Hepatocyte (in vitro differentiated cells): Measurements from ENCODE around the gene ABR. TPM values are rescaled to one million over a fixed set of nuclear protein-coding genes. Genes with fewer than 3 reads are reported as not detected.

Source experiments
- DNase-seq: peaks from one replicate; pipeline ENCODE4 v3.0.0-alpha.2; 2016; ENCODE audit warnings: low spot score
- H2AFZ ChIP-seq: fragments of 200-600 bp; sonication (generic); 2 replicates; pipeline ENCODE4 v1.6.0; 2016; ENCODE audit warnings: antibody characterized with exemption, mild to moderate bottlenecking
- H3K27ac ChIP-seq: fragments of 200-600 bp; sonication (generic); 2 replicates; pipeline ENCODE4 v1.5.1; 2016; ENCODE audit warnings: mild to moderate bottlenecking
- H3K27me3 ChIP-seq: fragments of 200-600 bp; sonication (generic); 2 replicates; pipeline ENCODE4 v1.6.1; 2016
- H3K36me3 ChIP-seq: fragments of 200-600 bp; sonication (generic); replicated peaks from 2 replicates; pipeline ENCODE4 v1.5.1; 2016; ENCODE audit warnings: low read depth; ENCODE audit not compliant: insufficient read depth
- H3K4me1 ChIP-seq: fragments of 200-600 bp; sonication (generic); 2 replicates; pipeline ENCODE4 v1.5.1; 2016; ENCODE audit warnings: mild to moderate bottlenecking, moderate library complexity; ENCODE audit not compliant: insufficient read depth
- H3K4me2 ChIP-seq: fragments of 200-600 bp; sonication (generic); 2 replicates; pipeline ENCODE4 v1.6.0; 2016
- H3K4me3 ChIP-seq: fragments of 200-600 bp; sonication (generic); 2 replicates; pipeline ENCODE4 v1.5.1; 2016; ENCODE audit warnings: mild to moderate bottlenecking
- H3K79me2 ChIP-seq: fragments of 200-600 bp; sonication (generic); 2 replicates; pipeline ENCODE4 v1.6.0; 2017; ENCODE audit warnings: mild to moderate bottlenecking
- H3K9me2 ChIP-seq: fragments of 200-600 bp; sonication (generic); replicated peaks from 2 replicates; pipeline ENCODE4 v1.6.0; 2017; ENCODE audit warnings: mild to moderate bottlenecking; ENCODE audit not compliant: insufficient read depth
- H3K9me3 ChIP-seq: fragments of 200-600 bp; sonication (generic); 2 replicates; pipeline ENCODE4 v1.5.1; 2016; ENCODE audit warnings: low read depth, mild to moderate bottlenecking
- H4K20me1 ChIP-seq: fragments of 200-600 bp; sonication (generic); 2 replicates; pipeline ENCODE4 v1.6.0; 2016; ENCODE audit warnings: mild to moderate bottlenecking; ENCODE audit not compliant: insufficient read depth, poor library complexity, severe bottlenecking
- EZH2 ChIP-seq: fragments of 200-600 bp; sonication (generic); IDR thresholded peaks from 2 replicates; pipeline ENCODE4 v1.6.1; 2016; ENCODE audit warnings: antibody characterized with exemption, mild to moderate bottlenecking, borderline replicate concordance
- EZH2phosphoT487 ChIP-seq: fragments of 200-600 bp; sonication (generic); IDR thresholded peaks from one replicate; pipeline ENCODE4 v1.6.1; 2018; ENCODE audit warnings: antibody characterized with exemption, mild to moderate bottlenecking, low read depth, moderate library complexity; ENCODE audit not compliant: unreplicated experiment, severe bottlenecking
- WGBS: methylation state at CpG from one replicate; pipeline ENCODE4 v1.1.6; 2016; ENCODE audit warnings: low lambda C conversion rate; ENCODE audit errors: missing lambda C conversion rate; 5-methylcytosine and 5-hydroxymethylcytosine counted together
- polyA plus RNA-seq: library from polyadenylated mRNA; unstranded; fragments of >200 nt; fragmentation: Nextera tagmentation; extraction: Ambion mirVana; gene quantifications from 2 replicates; pipeline ENCODE4 v1.2.1, GENCODE V29; 2016
- total RNA-seq: library from RNA; depleted of rRNA; stranded (reverse); fragments of >200 nt; gene quantifications from 2 replicates; pipeline ENCODE4 v1.2.3, GENCODE V29; 2014
- TF ChIP-seq, protein P1 (sequence below): fragments of 200-600 bp; sonication (generic); IDR thresholded peaks from 2 replicates; pipeline ENCODE4 v1.5.1; 2016; ENCODE audit warnings: antibody characterized with exemption, mild to moderate bottlenecking; ENCODE audit not compliant: poor library complexity

ABR gene
- total and polyA plus RNA-seq, 2 experiments from 2014 or later = 26.8 to 51.5 TPM

DNA sequence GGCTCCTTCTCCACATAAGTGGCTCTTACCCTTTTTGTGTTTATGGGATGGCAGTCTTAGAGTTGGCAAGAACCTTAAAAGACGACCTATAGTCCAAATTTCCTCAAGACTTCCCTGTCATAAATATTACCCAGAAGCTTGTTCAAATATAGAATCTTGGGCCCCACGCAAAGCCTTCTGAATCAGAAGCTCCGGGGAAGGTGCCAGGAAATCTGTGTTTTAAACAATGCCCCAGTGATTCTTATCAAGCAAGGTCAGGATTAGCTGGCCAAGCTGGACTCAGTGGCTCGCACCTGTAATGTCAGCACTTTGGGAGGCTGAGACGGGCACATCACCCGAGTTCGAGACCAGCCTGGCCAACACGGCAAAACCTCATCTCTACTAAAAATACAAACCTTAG lies 97.2 kb downstream of the ABR start:
- H3K4me3 ChIP-seq = no peak overlapping the region
- no peaks in the 10 kb centered on the region for H3K27me3 ChIP-seq
- no peaks in the 10 kb centered on the region for H3K79me2 ChIP-seq
- no peaks in the 10 kb centered on the region for H3K36me3 ChIP-seq
- no peaks in the 10 kb centered on the region for H3K9me2 ChIP-seq
- no peaks in the 10 kb centered on the region for H4K20me1 ChIP-seq
- no peak for DNase-seq
- no peak overlapping the region for H3K27ac ChIP-seq
- 80% methylated on average over 8 of the region's 8 CpGs for WGBS
- no peak overlapping the region for H3K4me2 ChIP-seq
- no peak overlapping the region for H2AFZ ChIP-seq
- TF ChIP-seq EZH2phosphoT487 = no peak
- TF ChIP-seq, protein P1, sequence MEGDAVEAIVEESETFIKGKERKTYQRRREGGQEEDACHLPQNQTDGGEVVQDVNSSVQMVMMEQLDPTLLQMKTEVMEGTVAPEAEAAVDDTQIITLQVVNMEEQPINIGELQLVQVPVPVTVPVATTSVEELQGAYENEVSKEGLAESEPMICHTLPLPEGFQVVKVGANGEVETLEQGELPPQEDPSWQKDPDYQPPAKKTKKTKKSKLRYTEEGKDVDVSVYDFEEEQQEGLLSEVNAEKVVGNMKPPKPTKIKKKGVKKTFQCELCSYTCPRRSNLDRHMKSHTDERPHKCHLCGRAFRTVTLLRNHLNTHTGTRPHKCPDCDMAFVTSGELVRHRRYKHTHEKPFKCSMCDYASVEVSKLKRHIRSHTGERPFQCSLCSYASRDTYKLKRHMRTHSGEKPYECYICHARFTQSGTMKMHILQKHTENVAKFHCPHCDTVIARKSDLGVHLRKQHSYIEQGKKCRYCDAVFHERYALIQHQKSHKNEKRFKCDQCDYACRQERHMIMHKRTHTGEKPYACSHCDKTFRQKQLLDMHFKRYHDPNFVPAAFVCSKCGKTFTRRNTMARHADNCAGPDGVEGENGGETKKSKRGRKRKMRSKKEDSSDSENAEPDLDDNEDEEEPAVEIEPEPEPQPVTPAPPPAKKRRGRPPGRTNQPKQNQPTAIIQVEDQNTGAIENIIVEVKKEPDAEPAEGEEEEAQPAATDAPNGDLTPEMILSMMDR = no peak
- no peak for TF ChIP-seq EZH2
- no peaks in the 10 kb centered on the region for H3K9me3 ChIP-seq
- peaks cover 10% of the 10 kb centered on the region for H3K4me1 ChIP-seq

DNA sequence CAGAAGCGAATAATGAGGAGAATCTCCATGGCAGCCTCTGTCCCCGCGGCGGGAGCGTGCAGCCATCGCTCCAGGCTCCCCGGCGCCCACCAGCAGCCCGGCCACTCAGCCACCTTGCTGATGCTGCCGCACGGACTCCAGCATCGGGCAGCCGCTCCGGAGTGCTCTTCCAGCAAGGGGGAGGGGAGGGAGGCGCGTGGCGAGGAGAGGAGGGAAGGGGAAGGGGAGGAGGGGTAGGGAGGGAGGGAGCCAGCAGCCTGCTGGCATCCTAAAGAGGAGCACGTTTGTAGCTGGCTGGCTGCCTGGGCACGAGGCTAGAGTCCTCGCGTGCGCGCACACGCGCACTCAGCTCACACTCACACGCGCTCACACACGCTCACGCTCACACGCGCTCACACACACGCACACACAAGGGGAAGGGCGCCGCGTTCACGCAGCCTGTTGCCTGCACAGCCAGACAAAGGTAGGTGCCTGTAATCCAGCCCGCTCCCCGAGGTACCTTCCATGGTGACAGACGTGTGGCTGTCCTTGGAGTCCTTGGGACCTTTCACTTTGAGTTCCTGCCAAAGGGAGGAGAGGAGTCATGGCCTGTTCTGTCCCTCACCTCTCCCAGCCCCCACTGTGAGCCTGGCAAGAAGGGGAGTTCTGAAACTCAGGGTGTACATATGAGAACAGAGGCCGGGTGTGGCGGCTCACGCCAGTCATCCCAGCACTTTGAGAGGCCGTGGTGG lies 100.8 kb downstream of the ABR start:
- H3K79me2 ChIP-seq = no peaks in the 10 kb centered on the region
- no peak overlapping the region for H3K4me2 ChIP-seq
- no peaks in the 10 kb centered on the region for H3K36me3 ChIP-seq
- 84% methylated on average over 40 of the region's 43 CpGs for WGBS
- H3K9me2 ChIP-seq = no peaks in the 10 kb centered on the region
- TF ChIP-seq EZH2phosphoT487 (no peak), EZH2 (no peak)
- TF ChIP-seq, protein P1 = no peak
- H3K9me3 ChIP-seq = no peaks in the 10 kb centered on the region
- no peaks in the 10 kb centered on the region for H3K27me3 ChIP-seq
- no peak for DNase-seq
- H2AFZ ChIP-seq = no peak overlapping the region
- peaks cover 8% of the 10 kb centered on the region for H3K4me1 ChIP-seq
- H3K4me3 ChIP-seq = no peak overlapping the region
- no peak overlapping the region for H3K27ac ChIP-seq
- no peaks in the 10 kb centered on the region for H4K20me1 ChIP-seq

DNA sequence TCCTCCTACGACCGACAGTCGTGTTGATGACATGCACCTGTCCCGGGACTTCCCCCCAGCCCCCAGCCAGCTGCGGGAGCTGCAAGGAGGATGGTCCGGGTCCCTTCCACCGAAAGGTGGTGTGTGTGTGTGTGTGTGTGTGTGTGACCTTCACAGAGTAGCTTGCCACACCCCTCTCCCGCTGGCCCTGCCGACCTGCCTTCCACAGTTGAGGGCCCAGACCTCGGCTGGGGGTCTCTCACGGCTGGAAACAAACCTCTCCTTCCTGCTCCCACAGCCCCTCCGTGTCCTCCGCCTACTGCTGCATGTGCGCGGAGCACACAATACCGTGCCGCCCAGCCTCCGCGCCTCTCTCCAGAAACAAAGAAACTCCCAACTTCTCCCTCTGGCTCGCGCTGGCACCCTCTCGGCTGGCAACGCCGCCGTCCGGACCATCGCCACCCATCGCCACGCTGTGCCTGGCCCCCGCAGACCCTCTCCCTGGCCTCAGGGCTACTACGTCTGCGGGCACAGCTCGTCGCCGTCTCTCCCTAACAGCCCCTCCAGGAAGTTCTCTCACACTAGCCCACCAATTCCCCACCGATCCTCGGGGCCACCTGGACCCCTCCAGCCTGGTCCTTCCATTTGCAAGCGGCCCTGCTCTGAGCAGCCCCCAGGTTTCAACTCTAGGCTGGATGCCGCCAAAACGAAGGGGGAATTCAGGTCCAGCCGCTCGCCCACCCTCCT lies 101.6 kb downstream of the ABR start:
- H3K79me2 ChIP-seq = no peaks in the 10 kb centered on the region
- no peaks in the 10 kb centered on the region for H3K36me3 ChIP-seq
- TF ChIP-seq EZH2 = no peak
- H3K4me1 ChIP-seq = peaks cover 4% of the 10 kb centered on the region
- no peak overlapping the region for H2AFZ ChIP-seq
- no peaks in the 10 kb centered on the region for H3K9me3 ChIP-seq
- H3K4me3 ChIP-seq = no peak overlapping the region
- H3K4me2 ChIP-seq = no peak overlapping the region
- DNase-seq = no peak
- no peaks in the 10 kb centered on the region for H3K27me3 ChIP-seq
- WGBS = 94% methylated on average over 41 of the region's 42 CpGs
- no peaks in the 10 kb centered on the region for H4K20me1 ChIP-seq
- H3K27ac ChIP-seq = no peak overlapping the region
- H3K9me2 ChIP-seq = no peaks in the 10 kb centered on the region

DNA sequence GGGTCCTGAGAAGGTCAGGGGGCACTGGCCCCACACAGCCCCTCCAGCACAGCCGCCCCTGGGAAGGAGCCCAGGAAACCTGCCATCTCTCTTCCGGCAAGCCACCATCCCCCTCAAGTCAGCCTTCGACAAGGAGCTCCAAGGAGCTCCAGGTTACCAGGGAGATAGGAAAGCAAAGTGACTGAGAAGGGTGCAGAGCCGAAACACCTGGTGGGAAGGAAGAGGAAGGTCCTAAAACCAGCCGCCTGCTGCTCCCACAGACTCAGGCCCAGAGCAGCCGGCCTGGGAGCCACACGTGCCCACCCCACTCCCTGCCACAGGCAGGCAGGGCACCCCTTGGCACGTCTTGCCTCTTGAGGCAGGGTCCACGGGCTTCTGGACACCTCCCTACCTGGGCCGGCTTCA lies 102.2 kb downstream of the ABR start:
- H3K36me3 ChIP-seq = no peaks in the 10 kb centered on the region
- no peak overlapping the region for H2AFZ ChIP-seq
- TF ChIP-seq EZH2 = no peak
- TF ChIP-seq EZH2phosphoT487 = no peak
- TF ChIP-seq, protein P1 = no peak
- no peak overlapping the region for H3K4me2 ChIP-seq
- peaks cover 4% of the 10 kb centered on the region for H3K4me1 ChIP-seq
- H4K20me1 ChIP-seq = no peaks in the 10 kb centered on the region
- H3K9me2 ChIP-seq = no peaks in the 10 kb centered on the region
- H3K79me2 ChIP-seq = no peaks in the 10 kb centered on the region
- no peak overlapping the region for H3K27ac ChIP-seq
- no peaks in the 10 kb centered on the region for H3K9me3 ChIP-seq
- no peak for DNase-seq
- no peak overlapping the region for H3K4me3 ChIP-seq
- WGBS = 92% methylated on average over 10 of the region's 10 CpGs
- no peaks in the 10 kb centered on the region for H3K27me3 ChIP-seq
